Body of pancreas (tissue), 4 donors: Measurements from ENCODE around the gene C1QTNF12. TPM values are rescaled to one million over a fixed set of nuclear protein-coding genes. Genes with fewer than 3 reads are reported as not detected.
A peak's percentile ranks its signal among the peaks of the same experiment; 100 is the strongest.

Source experiments
- ATAC-seq: fragments of 150-250 bp; one replicate; pipeline ENCODE4 v1.9.1; 2016
- DNase-seq, 4 donors: peaks; one replicate each; pipeline ENCODE4 v3.0.0-alpha.2; 2019
- H3K27ac ChIP-seq, 4 donors: fragments of 200-600 bp; sonication (generic); 1 replicate in 3 of 4; 2 replicates in 1 of 4; pipeline versions ENCODE4 v1.5.1 to v1.6.1; 2016 to 2019; ENCODE audit warnings: mild to moderate bottlenecking in 1 of 4, mixed read lengths in 1 of 4, moderate library complexity in 1 of 4
- H3K27me3 ChIP-seq, 2 donors: fragments of 200-600 bp; sonication (generic); one replicate each; pipeline ENCODE4 v1.6.0; 2016; ENCODE audit warnings: mild to moderate bottlenecking in 1 of 2
- H3K36me3 ChIP-seq, 2 donors: fragments of 200-600 bp; sonication (generic); replicated peaks in 1 of 2; 2 replicates each; pipeline ENCODE4 v1.5.1; 2016; ENCODE audit warnings: low read depth in 2 of 2; ENCODE audit not compliant: insufficient read depth in 1 of 2
- H3K4me1 ChIP-seq: fragments of 200-600 bp; sonication (generic); one replicate; pipeline ENCODE4 v1.6.0; 2016
- H3K4me3 ChIP-seq, 2 donors: fragments of 200-600 bp; sonication (generic); 1 replicate in 1 of 2; 2 replicates in 1 of 2; pipeline ENCODE4 v1.5.1; 2016 to 2019
- H3K9me3 ChIP-seq, 3 donors: fragments of 200-600 bp; sonication (generic); 1 replicate in 2 of 3; 2 replicates in 1 of 3; pipeline ENCODE4 v1.5.1; 2016
- POLR2A ChIP-seq, 3 donors: fragments of 450-650 bp; IDR thresholded peaks; one replicate each; pipeline ENCODE4 v1.6.1; 2016; ENCODE audit warnings: antibody characterized with exemption in 3 of 3, mild to moderate bottlenecking in 2 of 3
- WGBS, 2 donors: methylation state at CpG; one replicate each; pipeline ENCODE4 v1.1.5; 2017; 5-methylcytosine and 5-hydroxymethylcytosine counted together
- intact Hi-C: fragments of 100-400 bp; cut with DNase I; formaldehyde crosslinking; loops from one replicate; pipeline ENCODE4 v1.15.1; 2023
- total RNA-seq, 2 donors: library from RNA; depleted of rRNA; stranded (reverse); fragments of >200 nt; gene quantifications; one replicate each; pipeline ENCODE4 v1.1.0, GENCODE V29; 2016
- TF ChIP-seq, protein P1 (sequence below), 7 experiments: fragments of 450-650 bp in 4 of 7; fragments of 200-600 bp in 3 of 7; sonication (generic) in 3 of 7; IDR thresholded peaks; one replicate each; pipeline ENCODE4 v1.5.1; 2016 to 2019; ENCODE audit warnings: antibody characterized with exemption in 7 of 7

The C1QTNF12 gene
- total RNA-seq, 2 donors from 2014 or later, result not detected

DNA sequence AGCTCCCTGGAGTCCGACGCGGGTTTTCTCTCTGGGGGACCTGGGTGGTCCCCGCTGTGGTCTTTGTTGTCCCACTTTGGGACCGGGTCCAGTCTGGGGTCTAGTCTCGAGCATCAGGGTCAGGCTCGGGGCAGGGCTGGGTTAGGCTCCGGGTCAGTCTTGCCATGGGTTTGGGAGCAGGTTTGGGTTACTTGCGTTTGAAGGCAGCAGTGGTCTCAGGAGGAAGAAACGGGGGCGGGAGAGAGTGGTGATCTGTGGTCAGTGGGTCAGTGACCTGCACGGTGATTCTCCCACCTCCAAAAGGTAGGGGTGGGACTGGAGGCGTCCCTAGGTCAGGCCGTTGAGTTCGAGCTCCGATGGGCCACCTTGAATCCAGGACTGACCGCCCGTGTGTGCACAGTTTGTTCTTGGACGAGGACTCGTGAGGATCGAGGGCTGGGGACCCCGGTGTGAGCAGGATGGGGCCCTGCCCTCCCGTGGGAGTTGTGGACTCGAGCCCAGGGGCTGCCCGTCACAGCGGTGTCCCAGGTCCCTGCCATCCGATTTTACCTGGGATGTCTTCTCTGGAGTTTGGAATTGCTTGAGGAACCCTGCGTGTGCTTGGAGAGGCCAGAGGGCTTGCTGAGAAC is 12.2 kb downstream of the C1QTNF12 start:
- H3K27ac ChIP-seq, result no peak overlapping the region
- H3K4me3 ChIP-seq, result no peak overlapping the region
- H3K27me3 ChIP-seq, result peaks cover 0 to 5% of the 10 kb centered on the region in 2 donors
- WGBS, 2 donors, result 91 to 98% methylated on average over 18 to 28 of the region's 28 CpGs
- intact Hi-C loops, result no loop called here
- DNase-seq (no peak), ATAC-seq (no peak)
- TF ChIP-seq, protein P1, sequence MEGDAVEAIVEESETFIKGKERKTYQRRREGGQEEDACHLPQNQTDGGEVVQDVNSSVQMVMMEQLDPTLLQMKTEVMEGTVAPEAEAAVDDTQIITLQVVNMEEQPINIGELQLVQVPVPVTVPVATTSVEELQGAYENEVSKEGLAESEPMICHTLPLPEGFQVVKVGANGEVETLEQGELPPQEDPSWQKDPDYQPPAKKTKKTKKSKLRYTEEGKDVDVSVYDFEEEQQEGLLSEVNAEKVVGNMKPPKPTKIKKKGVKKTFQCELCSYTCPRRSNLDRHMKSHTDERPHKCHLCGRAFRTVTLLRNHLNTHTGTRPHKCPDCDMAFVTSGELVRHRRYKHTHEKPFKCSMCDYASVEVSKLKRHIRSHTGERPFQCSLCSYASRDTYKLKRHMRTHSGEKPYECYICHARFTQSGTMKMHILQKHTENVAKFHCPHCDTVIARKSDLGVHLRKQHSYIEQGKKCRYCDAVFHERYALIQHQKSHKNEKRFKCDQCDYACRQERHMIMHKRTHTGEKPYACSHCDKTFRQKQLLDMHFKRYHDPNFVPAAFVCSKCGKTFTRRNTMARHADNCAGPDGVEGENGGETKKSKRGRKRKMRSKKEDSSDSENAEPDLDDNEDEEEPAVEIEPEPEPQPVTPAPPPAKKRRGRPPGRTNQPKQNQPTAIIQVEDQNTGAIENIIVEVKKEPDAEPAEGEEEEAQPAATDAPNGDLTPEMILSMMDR (IDR thresholded peaks at IDR 0.05), result no peak
- TF ChIP-seq POLR2A (IDR thresholded peaks at IDR 0.05), result no peak
- peaks cover 40% of the 10 kb centered on the region for H3K4me1 ChIP-seq
- no peaks in the 10 kb centered on the region for H3K36me3 ChIP-seq
- H3K9me3 ChIP-seq, result no peaks in the 10 kb centered on the region

DNA sequence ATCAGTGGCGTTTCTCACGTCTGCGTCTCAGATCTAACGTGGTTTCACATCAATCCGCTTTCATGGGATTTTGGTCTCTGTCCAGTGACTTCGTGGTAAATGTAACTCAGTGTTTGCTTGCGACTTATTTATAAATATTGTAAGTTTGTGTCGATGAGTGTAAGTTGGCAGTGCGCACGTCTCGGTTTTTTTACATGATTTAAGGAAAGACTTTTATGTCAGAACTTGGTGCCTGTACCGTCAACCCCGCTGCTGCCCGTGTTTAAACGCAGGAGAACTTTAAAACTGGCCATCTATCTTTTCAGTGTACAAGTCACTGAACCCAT is 13.0 kb downstream of the C1QTNF12 start:
- no peak for DNase-seq
- Histone ChIP-seq H3K27ac (no peak overlapping the region), H3K9me3 (no peaks in the 10 kb centered on the region), H3K4me1 (peaks cover 42% of the 10 kb centered on the region), H3K4me3 (no peak overlapping the region), H3K27me3 (peaks cover 0 to 5% of the 10 kb centered on the region in 2 donors), H3K36me3 (no peaks in the 10 kb centered on the region)
- no peak for ATAC-seq
- TF ChIP-seq, protein P1 (IDR thresholded peaks at IDR 0.05), result no peak
- TF ChIP-seq POLR2A (IDR thresholded peaks at IDR 0.05), result no peak
- intact Hi-C loops, result no loop called here
- WGBS, 2 donors, result 95 to 97% methylated on average over 15 of the region's 15 CpGs

DNA sequence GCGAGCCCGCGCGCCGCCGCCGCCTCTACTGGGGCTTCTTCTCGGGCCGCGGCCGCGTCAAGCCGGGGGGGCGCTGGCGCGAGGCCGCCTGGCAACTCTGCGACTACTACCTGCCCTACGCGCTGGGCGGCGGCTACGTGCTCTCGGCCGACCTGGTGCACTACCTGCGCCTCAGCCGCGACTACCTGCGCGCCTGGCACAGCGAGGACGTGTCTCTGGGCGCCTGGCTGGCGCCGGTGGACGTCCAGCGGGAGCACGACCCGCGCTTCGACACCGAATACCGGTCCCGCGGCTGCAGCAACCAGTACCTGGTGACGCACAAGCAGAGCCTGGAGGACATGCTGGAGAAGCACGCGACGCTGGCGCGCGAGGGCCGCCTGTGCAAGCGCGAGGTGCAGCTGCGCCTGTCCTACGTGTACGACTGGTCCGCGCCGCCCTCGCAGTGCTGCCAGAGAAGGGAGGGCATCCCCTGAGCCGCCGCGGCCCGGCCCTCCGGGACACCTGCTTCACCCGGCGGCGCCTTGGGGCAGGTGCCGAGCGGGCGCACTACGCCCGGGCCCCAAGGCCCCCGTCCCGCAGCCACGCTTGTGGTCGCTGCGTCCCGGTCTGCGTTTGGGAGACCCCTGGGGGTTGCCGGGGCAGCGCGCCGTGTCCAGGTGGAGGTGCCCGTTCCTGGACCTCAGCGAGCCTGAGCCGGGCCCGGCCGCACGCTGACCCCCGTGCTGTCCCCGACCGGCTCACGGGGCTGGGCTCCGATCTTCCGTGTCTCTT is 13.5 kb downstream of the C1QTNF12 start:
- no peak overlapping the region for H3K27ac ChIP-seq
- ATAC-seq, result no peak
- peak in 1 of 4 donors; percentile 35 for DNase-seq
- TF ChIP-seq POLR2A (IDR thresholded peaks at IDR 0.05), result no peak
- TF ChIP-seq, protein P1 (IDR thresholded peaks at IDR 0.05), result no peak
- H3K36me3 ChIP-seq, result peaks cover 2 to 5% of the 10 kb centered on the region in 2 donors
- H3K9me3 ChIP-seq, result no peaks in the 10 kb centered on the region
- H3K4me1 ChIP-seq, result peaks cover 40% of the 10 kb centered on the region
- intact Hi-C loops, result no loop called here
- peaks cover 0 to 5% of the 10 kb centered on the region in 2 donors for H3K27me3 ChIP-seq
- no peak overlapping the region for H3K4me3 ChIP-seq
- 75 to 97% methylated on average over 17 to 83 of the region's 98 CpGs for WGBS, 2 donors

DNA sequence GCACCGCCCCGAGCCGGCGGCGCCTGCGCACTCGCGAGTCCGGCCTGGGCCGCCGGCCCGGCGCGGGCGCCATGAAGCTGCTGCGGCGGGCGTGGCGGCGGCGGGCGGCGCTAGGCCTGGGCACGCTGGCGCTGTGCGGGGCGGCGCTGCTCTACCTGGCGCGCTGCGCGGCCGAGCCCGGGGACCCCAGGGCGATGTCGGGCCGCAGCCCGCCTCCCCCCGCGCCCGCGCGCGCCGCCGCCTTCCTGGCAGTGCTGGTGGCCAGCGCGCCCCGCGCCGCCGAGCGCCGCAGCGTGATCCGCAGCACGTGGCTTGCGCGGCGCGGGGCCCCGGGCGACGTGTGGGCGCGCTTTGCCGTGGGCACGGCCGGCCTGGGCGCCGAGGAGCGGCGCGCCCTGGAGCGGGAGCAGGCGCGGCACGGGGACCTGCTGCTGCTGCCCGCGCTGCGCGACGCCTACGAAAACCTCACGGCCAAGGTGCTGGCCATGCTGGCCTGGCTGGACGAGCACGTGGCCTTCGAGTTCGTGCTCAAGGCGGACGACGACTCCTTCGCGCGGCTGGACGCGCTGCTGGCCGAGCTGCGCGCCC is 14.2 kb downstream of the C1QTNF12 start, which contains the start of gene B3GALT6:
B3GALT6 (plus strand) TSS at position 30 of the 588 bp plus-strand sequence; CDS start at position 72, 42 bp downstream.
- WGBS, 2 donors, result 11% methylated on average over 50 of the region's 100 CpGs; no CpG with 5 or more reads in 1 of the 2 donors
- H3K27me3 ChIP-seq, result peaks cover 0 to 5% of the 10 kb centered on the region in 2 donors
- intact Hi-C loops, result no loop called here
- no peaks in the 10 kb centered on the region for H3K9me3 ChIP-seq
- peaks cover 34% of the 10 kb centered on the region for H3K4me1 ChIP-seq
- no peak for TF ChIP-seq POLR2A (IDR thresholded peaks at IDR 0.05)
- TF ChIP-seq, protein P1 (IDR thresholded peaks at IDR 0.05), result no peak
- DNase-seq (no peak), ATAC-seq (no peak)
- peak within 1 kb of the TSS; percentile 67 to 97 for H3K4me3 ChIP-seq
- peak within 1 kb of the TSS; percentile 63 to 96 (median 82) for H3K27ac ChIP-seq
- H3K36me3 ChIP-seq, result peaks cover 6% of the 10 kb centered on the region in 2 donors
